Measurements from ENCODE around the gene ZNF329.

GRCh38 chr19:58117841-58118575 lies 32.6 kb downstream of the ZNF329 start:
- no peak for TF ChIP-seq CTCF (conservative IDR thresholded peaks at IDR 0.05)
- TF ChIP-seq EZH2 (IDR thresholded peaks at IDR 0.05; ENCODE audit: low read depth): no peak
